Measurements from ENCODE around the gene TFAP2C.

Gene TFAP2C

GRCh38 chr20:56628873-56629463, at the start of gene TFAP2C:
TFAP2C (plus strand) TSS chr20:56629306; CDS start chr20:56629545, 239 bp downstream.
- no peak for DNase-seq

DNA sequence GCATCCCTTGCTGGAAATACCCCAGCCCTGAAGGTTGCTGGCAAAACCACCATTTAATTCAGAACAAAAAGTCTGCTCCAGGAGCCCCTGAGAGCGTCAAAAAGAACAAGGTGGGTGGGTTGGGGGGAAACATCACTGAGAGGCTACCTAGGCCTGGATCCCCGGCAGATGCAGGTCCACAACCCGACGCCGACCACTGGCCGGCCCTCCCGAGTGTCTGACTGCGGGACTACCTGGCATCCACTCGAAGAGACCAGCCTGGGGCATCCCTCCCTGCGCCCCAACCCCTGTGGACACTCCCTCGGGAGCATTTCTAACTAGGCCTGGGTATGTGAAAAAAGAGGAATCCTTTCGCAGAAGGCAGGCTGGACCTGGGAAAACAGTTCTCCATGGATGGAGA, 48.9 kb upstream of the TFAP2C start:
- no peak for DNase-seq

DNA sequence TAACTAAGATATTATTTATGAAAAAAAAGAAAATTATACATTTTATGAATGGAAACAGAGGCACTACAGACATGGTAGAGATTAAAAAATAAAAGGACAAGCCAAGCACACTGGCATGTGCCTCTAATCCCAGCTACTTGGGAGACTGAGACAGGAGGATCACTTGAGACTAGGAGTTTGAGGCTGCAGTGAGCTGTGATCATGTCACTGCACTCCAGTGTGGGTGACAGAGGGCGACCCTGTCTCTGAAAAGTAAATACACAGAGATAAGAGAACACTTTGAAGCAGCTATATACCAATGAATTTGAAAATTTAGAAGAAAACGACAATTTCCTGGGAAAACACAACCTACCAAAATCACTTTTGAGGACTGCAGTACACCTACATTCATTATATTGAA, 47.4 kb upstream of the TFAP2C start:
- DNase-seq = no peak

DNA sequence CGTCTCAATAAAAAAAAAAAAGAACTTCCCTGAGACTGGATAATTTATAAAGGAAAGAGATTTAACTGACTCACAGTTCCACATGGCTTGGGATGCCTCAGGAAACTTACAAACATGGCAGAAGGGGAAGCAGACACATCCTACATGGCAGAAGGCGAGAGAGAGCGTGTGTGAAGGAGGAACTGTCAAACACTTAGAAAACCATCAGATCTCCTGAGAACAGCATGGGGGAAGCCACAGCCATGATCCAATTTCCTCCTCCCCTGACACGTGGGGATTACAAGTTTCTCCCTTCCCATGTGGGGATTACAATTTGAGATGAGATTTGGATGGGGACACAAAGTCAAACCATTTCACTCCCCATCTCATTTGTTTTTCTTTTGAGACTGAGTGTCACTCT, 46.6 kb upstream of the TFAP2C start:
- no peak for DNase-seq

DNA sequence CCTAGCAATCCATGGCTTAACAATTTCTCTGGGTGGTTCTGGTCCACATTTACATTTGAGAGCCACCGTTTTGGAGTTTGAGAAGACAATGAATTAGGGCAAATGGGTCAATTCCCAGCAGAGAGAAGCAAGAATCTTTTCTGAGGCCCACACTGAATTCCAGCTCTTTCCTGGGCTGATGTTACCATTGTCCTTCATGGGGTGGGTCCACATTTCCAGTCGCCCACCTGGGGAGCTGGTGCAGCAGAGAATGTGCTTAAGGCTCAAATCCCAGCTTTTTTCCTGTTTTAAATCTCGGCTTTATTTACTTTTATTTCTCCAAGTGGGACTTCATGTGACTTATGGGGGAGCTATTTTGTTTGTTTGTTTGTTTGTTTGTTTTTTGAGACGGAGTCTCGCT, 44.2 kb upstream of the TFAP2C start:
- no peak for DNase-seq

- no peak for DNase-seq
Observed at GRCh38 chr20:56587307-56588041, 41.6 kb upstream of the TFAP2C start.

DNA sequence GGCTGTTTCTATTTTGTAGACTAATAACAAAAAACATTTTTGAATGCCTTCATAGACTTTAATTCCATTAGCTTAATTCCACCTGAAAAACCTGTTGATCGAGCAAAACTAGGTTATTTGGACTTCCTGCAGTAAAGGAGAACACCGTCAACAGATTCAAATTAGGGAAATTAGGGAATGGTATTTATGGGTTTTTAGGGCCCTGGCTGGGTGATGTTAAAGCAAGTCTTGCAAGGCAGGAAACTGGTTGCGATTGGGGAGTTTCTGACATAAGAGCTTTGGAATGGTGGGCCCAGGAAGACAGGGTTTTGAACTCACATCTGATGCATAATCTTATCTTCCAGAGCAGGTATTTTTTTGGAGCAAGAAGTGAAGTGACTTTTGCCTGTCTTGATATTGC, 40.1 kb upstream of the TFAP2C start:
- DNase-seq = no peak

DNA sequence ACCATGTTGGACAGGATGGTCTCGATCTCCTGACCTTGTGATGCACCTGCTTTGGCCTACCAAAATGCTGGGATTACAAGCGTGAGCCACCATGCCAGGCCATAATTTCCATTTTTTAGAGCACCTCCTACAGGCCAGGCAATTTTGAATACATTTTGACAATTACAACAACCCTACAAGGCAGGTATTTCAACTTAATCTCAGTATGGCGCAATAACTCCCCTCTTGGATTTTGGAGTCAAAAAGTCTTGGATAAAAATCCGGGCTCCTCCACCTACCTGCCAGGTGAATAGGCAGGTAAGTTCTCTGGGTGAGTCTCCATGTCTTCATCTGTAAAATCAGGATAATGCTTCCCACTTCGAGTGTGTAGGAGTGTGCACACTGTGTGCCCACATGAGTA, 39.5 kb upstream of the TFAP2C start:
- no peak for DNase-seq

DNA sequence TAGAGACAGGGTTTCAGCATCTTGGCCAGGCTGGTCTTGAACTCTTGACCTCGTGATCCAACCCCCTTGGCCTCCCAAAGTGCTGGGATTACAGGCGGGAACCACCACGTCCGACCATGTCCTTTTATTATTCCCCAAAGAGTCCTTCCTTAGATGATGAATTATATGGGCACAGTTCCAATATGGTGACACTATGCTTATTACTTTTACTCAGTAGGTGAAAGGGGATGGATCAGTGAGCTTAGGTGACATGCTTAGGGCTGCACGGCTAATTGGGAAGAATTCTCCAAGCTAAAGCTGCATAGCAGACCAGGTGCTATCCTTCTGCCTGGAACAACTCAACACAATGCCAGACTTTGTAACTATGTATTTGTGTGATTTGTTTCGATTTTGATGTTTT, 38.2 kb upstream of the TFAP2C start:
- no peak for DNase-seq

GRCh38 chr20:56592211-56592610, 36.9 kb upstream of the TFAP2C start:
- DNase-seq = no peak

DNA sequence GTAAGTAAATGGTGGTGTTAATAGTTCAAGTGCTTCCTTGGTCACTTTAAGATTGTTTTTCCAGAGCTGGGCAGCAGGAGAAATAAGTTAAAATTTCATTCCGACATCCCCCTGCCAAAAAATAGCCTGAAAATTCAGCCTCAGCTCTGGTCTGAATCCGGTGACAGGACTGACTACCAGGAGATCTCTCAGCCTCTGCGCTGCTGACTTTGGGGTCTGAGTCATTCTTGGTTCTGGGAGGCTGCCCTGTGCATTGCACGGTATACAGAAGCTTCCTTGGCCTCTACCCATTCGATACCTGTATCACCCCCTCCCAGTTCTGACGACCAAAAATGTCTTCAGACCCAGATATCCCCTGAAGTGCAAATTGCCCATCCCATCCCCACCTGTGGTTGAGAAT, 36.3 kb upstream of the TFAP2C start:
- DNase-seq = no peak

- DNase-seq = no peak
Observed at GRCh38 chr20:56595746-56596475, 33.2 kb upstream of the TFAP2C start.

DNA sequence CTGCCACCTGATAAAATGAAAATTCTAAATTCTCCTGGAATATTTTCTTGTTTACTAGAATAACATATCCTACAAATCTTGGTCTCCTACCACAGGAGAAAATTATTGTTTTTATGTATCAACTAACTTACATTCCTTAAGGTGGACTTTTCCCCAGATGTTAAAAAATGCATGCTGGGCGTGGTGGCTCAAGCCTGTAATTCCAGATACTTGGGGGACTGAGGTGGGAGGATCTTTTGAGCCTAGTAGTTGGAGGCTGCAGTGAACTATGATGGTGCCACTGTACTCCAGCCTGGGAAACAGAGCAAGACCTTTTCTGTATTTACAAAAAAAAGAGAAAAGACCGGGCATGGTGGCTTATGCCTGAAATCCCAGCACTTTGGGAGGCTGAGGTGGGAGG, 27.9 kb upstream of the TFAP2C start:
- DNase-seq = no peak

GRCh38 chr20:56604673-56605072, 24.4 kb upstream of the TFAP2C start:
- DNase-seq = no peak

DNA sequence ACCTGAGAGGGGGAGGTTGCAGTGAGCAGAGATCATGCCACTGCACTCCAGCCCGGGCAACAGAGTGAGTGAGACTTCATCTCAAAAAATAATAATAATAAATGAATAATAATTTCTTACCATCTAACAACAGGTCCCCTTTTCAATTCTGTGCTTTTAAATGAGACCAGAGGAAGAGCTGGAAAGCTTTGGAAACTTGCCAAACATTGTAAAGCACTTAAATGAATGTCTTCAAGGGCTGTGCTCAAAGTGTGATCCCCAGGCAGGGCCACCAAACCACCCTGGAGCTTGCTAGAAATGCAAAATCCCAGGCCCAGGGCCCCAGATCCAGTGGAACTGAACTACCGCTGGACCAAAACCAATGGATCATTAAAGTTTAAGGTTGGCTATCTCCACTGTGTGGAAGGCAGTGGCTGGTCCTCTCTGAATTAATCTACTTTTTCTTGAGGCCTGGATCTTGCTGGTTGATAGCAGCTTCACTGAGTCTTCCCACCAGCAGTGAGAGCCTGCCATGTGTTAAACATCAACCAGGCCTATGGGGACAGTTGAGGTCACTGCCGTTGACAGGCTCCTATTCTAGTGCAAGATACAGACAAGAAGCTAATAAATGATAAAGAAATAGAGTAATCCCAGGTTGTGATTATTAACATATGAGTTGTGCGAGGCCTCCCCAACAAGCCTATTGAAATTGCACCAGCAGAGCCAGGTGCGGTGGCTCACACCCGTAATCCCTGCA, 23.7 kb upstream of the TFAP2C start:
- DNase-seq = no peak

GRCh38 chr20:56606174-56606945, 22.7 kb upstream of the TFAP2C start:
- DNase-seq = no peak

DNA sequence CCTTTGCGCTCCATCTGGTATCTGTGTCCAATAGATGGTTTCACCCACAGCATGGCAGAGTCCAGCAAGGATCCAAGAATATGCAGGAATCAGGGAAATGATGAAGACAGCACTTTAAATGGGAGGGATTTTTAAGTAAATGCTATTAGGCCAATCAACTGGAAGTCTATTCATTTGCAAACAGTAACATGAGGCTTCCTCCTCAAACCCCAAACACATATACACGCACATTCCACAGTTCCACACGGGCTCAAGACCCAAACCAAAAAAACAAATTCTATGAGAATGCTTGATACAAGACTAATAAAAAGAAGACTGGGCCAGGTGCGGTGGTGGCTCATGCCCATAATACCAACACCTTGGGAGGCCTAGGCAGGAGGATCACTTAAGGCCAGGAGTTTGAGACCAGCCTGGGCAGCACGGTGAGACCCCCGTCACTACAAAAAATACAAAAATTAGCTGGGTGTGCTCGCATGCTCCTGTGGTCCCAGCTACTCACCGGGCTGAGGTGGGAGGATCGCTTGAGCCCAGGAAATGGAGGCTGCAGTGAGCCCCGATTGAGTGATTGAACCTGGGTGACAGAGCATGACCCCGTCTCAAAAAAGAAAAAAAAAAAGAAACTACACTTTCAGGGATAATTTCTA, 21.9 kb upstream of the TFAP2C start:
- no peak for DNase-seq

DNA sequence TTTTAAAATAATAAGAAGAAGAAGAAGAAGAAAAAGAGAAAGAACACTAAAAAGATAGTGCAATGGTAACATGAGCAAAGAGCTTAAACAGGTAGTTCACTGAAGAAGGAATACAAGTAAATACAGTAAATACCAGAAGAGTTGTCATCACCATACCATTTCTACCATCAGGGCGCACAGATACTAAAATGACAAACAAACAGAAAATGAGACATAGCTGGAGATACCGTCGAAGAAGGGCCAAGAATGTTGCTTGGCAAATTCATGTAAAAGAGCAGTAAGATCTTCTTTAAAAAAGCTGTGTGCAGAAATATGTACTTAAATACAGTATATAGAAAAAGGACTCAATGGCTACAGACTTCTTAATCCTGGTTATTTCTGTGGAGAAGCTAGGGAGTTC, 20.7 kb upstream of the TFAP2C start:
- no peak for DNase-seq

GRCh38 chr20:56609321-56609720, 19.8 kb upstream of the TFAP2C start:
- no peak for DNase-seq

DNA sequence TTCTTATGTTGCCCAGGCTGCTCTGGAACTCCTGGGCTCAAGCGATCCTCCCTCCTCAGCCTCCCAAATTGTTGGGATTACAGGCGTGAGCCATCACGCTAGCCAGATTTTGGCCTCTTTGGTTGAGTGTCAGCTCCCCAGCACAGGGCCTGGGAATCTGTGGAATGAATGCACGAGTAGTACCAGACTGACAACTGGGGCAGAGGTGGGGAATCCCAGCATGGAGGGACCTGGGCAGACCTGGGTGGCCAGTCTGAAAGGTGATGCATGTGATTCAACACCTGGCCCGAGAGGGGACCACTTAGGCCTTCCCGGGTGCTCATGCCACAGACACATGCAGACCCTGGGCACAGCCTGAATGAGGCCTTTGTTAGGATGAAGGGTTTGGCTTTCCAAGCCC, 19.0 kb upstream of the TFAP2C start:
- no peak for DNase-seq

DNA sequence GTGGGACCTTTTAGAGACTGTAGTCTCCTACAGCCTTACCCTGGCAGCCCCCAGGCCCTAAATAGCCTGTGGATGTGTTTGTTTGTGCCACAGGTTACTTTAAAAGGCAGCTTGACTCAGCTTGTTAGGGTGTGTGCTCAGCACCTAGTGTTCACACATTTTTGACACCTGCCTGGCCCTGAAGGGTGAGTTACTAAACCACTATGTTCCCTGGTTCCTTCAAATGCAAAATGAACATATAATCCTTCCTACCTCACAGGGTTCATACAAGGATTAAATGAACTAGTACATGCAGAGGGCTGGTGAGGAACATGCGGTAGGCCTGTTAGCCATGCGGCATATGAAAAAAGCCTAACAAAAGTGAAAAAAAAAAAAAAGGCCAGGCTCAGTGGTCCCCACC, 14.9 kb upstream of the TFAP2C start:
- DNase-seq = no peak

DNA sequence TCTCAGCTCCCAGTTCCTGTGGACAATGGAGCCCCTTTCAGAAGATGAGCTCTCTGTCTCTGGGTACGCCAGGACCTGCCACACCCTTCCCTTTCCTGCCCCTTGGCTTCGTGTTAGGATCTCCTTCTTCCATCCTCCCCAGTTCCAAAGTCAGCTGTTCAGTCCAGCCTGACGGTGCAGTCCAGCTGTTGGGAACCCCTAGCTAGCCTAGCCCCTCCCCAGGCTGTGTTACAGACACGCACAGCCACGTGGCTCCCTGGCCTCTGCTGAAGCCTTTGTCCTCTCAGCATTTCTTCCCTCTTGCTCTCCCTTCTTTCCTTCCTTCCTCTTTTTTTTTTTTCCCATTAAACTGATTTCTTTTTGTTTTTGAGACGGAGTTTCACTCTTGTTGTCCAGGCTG, 12.4 kb upstream of the TFAP2C start:
- DNase-seq = no peak
